NCI-H2029 (cell line): ENCODE results near the gene PTMA.
"Not testable (repeated sequence)": the region's sequence is repeated elsewhere in the genome, so short reads cannot be mapped to it uniquely, and the experiment has no call there.

Experiments used
- DNase-seq: peaks from one replicate; lab custom pipeline; 2025; lab: John Stamatoyannopoulos, UW

PTMA gene

GRCh38 chr2:231716666-231717280 lies 8.4 kb downstream of the PTMA start:
- DNase-seq = no peak

GRCh38 chr2:231717281-231718171 lies 9.2 kb downstream of the PTMA start:
- no peak for DNase-seq

GRCh38 chr2:231718799-231719198 lies 10.5 kb downstream of the PTMA start:
- DNase-seq = no peak

- DNase-seq = no peak
Measured at GRCh38 chr2:231720292-231720986, 12.1 kb downstream of the PTMA start.

- no peak for DNase-seq
Measured at GRCh38 chr2:231720987-231721966, 13.0 kb downstream of the PTMA start.

DNA sequence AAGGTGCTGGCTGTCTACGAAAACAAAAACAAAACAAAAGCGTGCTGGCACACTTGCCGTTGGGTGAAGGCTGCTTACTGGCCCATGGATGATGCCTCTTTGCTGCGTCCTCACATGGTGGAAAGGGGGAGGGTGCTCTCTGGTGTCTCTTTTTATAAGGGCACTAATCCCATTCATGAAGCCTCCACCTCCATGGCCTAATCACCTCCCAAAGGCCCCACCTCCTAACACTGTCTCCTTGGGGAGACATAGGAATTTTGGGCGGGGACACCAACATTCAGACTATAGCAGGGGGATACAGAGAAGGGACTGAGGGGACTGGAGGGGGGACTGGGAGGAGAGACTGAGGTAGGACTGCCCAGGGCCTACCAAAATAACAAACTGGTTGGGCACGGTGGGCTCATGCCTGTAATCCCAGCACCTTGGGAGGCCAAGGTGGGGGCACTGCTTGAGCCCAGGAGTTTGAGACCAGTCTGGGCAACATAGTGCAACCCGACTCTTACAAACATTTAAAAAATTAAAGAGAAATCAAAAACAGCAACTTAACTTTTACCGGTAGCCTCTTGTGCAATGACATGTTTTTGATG lies 14.5 kb downstream of the PTMA start:
- DNase-seq = no peak

DNA sequence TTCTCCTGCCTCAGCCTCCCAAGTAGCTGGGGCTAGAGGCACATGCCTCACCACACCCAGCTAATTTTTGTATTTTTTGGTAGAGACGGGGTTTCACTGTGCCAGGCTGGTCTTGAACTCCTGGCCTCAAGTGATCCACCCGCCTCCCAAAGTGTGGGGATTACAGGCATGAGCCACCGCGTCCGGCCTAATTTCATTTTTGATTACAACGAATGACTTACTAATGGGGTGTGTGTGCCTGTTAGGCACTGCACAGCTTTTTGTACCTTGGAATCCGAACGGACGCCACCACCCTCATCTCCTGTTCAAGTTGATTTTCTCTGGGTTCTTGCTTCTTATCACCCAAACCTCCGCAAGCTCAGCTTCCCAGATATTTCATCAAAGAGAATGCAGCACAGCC lies 17.2 kb downstream of the PTMA start:
- no peak for DNase-seq

DNA sequence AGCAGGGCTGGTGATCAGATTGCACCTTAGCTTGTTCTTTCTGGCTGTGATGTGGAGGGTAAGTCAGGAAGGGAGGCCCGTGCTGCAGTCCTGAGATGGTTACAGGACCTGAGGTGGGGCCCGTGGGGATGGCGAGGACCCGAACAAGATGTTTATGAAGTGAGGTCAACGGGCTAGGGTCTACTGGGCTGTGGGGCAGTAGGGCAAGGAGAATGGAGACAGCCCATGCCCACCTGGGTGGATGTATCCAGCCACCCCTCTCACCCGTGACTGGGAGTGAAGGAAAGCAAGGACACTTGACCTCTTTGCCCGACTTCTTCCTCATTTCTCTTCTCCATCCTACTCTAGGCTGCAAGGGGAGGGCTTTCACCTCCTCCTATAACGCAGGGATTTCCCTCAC lies 18.0 kb downstream of the PTMA start:
- no peak for DNase-seq

DNA sequence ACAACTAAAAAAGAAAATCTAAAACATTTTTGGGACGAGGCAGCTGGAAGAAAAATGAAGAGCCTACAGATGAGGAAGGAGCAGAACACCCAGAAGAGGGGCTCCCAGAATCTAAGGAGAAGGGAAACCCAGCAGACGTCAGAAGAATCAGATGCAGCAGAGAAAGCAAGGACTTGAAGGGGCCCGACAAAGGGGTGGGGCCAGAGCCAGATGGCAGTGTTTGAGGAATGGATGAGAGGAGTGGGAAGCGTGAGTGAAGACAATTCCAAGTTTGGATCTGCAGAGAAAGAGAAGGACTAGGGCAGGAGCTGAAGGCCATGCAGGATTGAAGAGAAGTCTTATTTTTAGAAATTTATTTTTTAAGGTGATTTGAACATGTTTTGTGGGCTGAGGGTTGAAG lies 19.3 kb downstream of the PTMA start:
- DNase-seq = no peak

GRCh38 chr2:231732604-231733003 lies 24.3 kb downstream of the PTMA start:
- DNase-seq = no peak

GRCh38 chr2:231737761-231738160 lies 29.4 kb downstream of the PTMA start:
- no peak for DNase-seq

- no peak for DNase-seq
Measured at GRCh38 chr2:231743376-231744116, 35.2 kb downstream of the PTMA start.

DNA sequence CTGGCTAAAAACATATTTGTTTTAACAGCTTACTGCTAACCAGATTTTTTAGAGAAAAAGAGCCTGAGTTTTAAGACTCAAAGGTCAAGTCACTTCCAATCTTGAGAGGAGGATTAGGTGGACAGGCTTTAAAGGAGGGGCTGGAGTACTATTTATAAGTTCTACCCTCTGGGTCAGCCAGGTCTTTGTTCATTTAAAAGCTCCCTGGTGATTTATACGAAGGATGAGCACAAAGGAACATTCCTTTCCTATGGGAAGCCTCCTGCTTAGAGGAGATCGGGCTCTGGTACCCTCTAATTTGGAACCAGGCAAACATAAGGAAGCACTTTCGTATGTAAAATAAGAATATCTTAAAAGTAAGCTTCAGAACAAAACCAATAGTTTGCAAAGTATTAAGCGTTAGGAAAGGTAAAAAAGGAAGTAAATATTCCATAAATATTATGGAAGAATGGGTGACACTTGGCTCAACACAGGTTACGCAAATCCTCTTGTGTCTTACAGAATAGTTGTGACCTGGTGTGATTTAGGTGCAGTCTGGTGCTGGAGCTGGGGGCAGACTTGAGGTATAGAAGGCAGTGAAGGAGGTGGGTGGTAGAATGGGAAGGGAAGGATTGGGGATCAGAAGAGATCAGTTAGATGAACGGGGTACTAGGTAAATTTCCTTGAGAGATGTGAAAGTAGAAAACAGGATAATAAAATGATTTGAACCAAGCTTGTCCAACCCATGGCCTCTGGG lies 37.1 kb downstream of the PTMA start:
- DNase-seq = no peak

DNA sequence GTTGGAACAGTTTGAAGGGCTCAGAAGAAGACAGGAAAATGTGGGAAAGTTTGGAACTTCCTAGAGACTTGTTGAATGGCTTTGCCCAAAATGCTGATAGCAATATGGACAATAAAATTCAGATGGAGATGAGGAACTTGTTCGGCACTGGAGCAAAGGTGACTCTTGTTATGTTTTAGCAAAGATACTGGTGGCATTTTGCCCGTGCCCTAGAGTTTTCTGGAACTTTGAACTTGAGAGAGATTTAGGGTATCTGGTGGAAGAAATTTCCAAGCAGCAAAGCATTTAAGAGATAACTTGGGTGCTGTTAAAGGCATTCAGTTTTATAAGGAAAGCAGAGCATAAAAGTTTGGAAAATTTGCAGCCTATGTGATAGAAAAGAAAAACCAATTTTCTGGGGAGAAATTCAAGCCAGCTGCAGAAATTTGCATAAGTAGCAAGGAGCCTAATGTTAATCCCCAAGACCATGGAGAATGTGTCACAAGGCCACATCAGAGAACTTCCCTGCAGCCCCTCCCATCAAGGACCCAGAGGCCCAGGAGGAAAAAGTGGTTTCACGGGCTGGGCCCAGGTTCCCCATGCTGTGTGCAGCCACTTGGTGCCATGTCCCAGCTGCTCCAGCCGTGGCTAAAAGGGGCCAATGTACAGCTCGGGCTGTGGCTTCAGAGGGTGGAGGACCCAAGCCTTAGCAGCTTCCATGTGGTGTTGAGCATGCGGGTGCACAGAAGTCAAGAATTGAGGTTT lies 40.0 kb downstream of the PTMA start:
- not testable (repeated sequence) for DNase-seq

GRCh38 chr2:231749016-231749415 lies 40.7 kb downstream of the PTMA start:
- DNase-seq = not testable (repeated sequence)

- no peak for DNase-seq
Measured at GRCh38 chr2:231751042-231751815, 42.9 kb downstream of the PTMA start.

DNA sequence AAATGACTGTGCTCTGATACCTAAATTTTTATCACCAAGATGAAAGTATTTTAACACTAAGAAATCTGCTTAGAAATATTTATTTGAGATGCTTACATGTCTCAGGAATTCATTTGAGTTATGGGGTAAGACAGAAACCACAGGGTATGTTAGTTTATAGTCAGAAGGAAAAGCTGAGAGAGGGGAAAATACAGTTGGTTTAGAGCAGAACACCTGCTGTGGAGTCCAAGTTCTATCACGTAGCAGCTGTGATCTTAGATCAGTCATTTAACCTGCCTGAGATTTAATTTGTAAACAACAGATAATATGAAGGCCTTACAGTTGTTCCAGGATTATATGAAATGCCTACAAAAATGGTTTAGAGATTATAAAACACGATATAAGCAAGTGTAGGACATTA lies 43.7 kb downstream of the PTMA start:
- DNase-seq = no peak

DNA sequence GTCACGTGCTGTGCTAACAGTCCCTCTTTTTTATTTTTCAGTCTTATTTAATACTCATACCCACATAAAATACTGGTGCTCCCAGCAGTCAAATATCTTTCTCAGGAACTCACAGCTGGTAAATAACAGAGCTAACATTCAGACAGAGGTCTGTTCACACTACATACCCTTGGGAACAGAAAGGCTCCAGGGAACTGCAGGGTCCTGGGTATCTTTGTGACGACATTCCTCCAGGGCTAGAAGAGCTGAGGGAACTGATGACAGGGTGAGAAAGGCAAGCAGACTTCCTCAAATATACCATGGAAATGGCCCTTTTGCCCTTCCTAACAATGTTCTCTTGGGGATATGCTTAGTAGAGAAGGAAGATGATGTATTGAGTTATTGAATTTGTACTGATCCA lies 53.4 kb downstream of the PTMA start:
- no peak for DNase-seq
